Measurements from ENCODE around the gene USF1. TPM values are rescaled to one million over a fixed set of nuclear protein-coding genes. Genes with fewer than 3 reads are reported as not detected.

The USF1 gene
- total RNA-seq, 1 experiment from 2014 or later, result 59.2 TPM

DNA sequence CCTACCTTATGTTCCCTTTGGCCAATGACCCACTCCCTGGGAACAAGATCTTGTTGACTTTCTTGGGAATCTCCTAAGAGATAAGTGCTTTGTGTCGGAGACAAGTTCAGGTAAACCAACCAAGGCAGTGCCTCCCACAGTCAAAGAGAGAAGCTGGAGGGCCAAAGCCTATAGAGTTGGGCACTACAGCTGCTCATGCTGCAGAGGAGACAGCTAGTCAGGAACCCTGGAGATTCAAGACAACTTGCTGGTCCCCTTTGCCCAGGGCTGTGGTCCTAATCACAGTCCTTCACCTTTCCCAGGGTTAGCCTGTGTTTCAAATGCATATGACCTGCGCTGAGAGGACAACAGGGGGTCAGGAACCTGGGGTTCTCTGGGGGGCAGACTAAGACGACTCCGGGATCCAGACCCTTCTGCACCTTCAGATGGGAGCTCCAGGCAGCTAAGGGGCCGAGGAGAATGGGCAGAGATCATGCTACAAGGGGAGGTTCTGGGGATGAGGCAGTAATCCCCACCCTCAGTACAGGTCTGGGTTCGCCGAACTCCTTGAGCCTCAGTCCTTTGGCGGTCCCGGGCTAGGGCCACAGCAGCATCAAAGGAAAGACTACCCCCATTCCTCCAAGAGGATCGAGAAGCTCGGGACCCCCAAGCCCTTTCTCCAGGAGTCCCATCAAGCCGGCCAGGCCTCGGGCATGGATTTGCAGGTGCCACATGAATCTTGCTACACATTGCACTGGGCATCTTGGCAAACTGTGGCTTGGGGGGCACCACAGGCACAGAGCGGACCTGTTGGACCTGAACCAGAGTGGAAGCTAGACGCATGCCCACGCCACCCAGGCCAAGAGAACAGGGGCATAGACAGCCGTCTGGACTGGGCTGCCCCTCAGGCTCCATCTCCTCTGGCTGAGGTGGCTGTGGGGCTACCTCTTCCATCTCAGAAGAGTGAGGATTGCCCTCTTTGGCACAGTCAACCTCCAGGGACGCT lies 2.0 kb upstream of the USF1 start:
- Histone ChIP-seq H3K27me3 (ENCODE audit: insufficient read depth, low read length) (no peaks in the 10 kb centered on the region; the same call in 1 of the 2 replicates), H3K27ac (ENCODE audit: insufficient read length, low read depth, low read length) (no peak overlapping the region), H3K79me1 (ENCODE audit: insufficient read depth, low read depth, low read length, poor library complexity, severe bottlenecking) (no peaks in the 10 kb centered on the region), H3K4me2 (ENCODE audit: insufficient read depth, insufficient read length, low read length) (no peak overlapping the region), H3K4ac (ENCODE audit: low read depth, low read length) (no peak overlapping the region), H3K56ac (ENCODE audit: insufficient read length, low read depth, low read length) (no peak overlapping the region), H3K23me2 (ENCODE audit: insufficient read length, low read depth, low read length, poor library complexity, severe bottlenecking) (peaks cover 8% of the 10 kb centered on the region), H2BK20ac (ENCODE audit: low read depth, low read length, poor library complexity, severe bottlenecking) (no peak overlapping the region), H4K8ac (replicated peaks; ENCODE audit: insufficient read length, low read depth, low read length) (no peak overlapping the region), H2BK15ac (ENCODE audit: low read depth, low read length) (no peak overlapping the region), H3K14ac (ENCODE audit: insufficient read depth, low read length) (no peak overlapping the region), H2BK120ac (ENCODE audit: low read depth, low read length, poor library complexity, severe bottlenecking) (no peak overlapping the region), H2AFZ (ENCODE audit: low read length) (no peak overlapping the region), H2BK5ac (ENCODE audit: insufficient read length, low read length) (no peak overlapping the region), H2BK12ac (ENCODE audit: insufficient read length, low read depth, low read length) (no peak overlapping the region), H3K18ac (ENCODE audit: insufficient read length, low read depth, low read length) (no peak overlapping the region), H3K23ac (ENCODE audit: insufficient read length, low read depth, low read length) (no peak overlapping the region), H3K4me1 (ENCODE audit: insufficient read depth, low read length) (no peaks in the 10 kb centered on the region; the same call in 1 of the 2 replicates), H4K20me1 (ENCODE audit: control insufficient read depth, insufficient read depth, insufficient read length) (no peaks in the 10 kb centered on the region), H3T11ph (ENCODE audit: low read length) (no peak overlapping the region), H3K79me2 (ENCODE audit: insufficient read depth, low read length) (peaks cover 3% of the 10 kb centered on the region; the same call in 1 of the 2 replicates), H3K9me3 (ENCODE audit: control insufficient read depth, low read depth, low read length) (no peaks in the 10 kb centered on the region), H3K9ac (ENCODE audit: extremely low read depth, insufficient read length, low read length) (no peak overlapping the region), H2AK5ac (ENCODE audit: insufficient read length, low read length) (no peak overlapping the region), H4K5ac (ENCODE audit: insufficient read length, low read depth, low read length) (no peak overlapping the region), H4K91ac (ENCODE audit: insufficient read length, low read depth, low read length) (no peak overlapping the region)
- no peak for DNase-seq
- TF ChIP-seq, protein P1, sequence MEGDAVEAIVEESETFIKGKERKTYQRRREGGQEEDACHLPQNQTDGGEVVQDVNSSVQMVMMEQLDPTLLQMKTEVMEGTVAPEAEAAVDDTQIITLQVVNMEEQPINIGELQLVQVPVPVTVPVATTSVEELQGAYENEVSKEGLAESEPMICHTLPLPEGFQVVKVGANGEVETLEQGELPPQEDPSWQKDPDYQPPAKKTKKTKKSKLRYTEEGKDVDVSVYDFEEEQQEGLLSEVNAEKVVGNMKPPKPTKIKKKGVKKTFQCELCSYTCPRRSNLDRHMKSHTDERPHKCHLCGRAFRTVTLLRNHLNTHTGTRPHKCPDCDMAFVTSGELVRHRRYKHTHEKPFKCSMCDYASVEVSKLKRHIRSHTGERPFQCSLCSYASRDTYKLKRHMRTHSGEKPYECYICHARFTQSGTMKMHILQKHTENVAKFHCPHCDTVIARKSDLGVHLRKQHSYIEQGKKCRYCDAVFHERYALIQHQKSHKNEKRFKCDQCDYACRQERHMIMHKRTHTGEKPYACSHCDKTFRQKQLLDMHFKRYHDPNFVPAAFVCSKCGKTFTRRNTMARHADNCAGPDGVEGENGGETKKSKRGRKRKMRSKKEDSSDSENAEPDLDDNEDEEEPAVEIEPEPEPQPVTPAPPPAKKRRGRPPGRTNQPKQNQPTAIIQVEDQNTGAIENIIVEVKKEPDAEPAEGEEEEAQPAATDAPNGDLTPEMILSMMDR (conservative IDR thresholded peaks at IDR 0.05), result no peak
- H3K9me3 Mint-ChIP-seq, result peaks cover 12% of the 10 kb centered on the region in 2 experiments
- peaks cover 15% of the 10 kb centered on the region in 2 experiments for H3K4me1 Mint-ChIP-seq
- peak overlapping the region in 1 of 2 experiments; percentile 53; a peak in 2 of 5 replicates for H3K4me3 Mint-ChIP-seq
- peaks cover 40% of the 10 kb centered on the region for H3K27me3 Mint-ChIP-seq (ENCODE audit: low read depth)
- H3K36me3 Mint-ChIP-seq (ENCODE audit: insufficient read depth in 1 of 3, low read depth in 3 of 3), result peaks cover 8 to 19% (median 13%) of the 10 kb centered on the region in 3 experiments
- no CpG with 5 or more reads among the region's 18 CpGs for WGBS (ENCODE audit: extremely low coverage, insufficient read length, low lambda C conversion rate)
- H3K27ac Mint-ChIP-seq, result no peak overlapping the region
